OCI-LY7 (cell line): ENCODE measurements around the gene KRT73. TPM values are rescaled to one million over a fixed set of nuclear protein-coding genes. Genes with fewer than 3 reads are reported as not detected.

Experiments used
- BruUV-seq: library from RNA; stranded (reverse); fragments of 400-500 nt; replicated peaks from 2 replicates; lab custom pipeline; 2021; lab: Mats Ljungman, UMichigan
- CTCF ChIA-PET: fragments of 300-600 bp; sonication (Branson Sonifier 250); formaldehyde crosslinking; loops from one replicate; lab custom pipeline; 2022; ENCODE audit warnings: antibody characterized with exemption; ENCODE audit not compliant: unreplicated experiment; lab: Charles Lee
- POLR2A ChIA-PET: fragments of 300-600 bp; sonication (Branson Sonifier 250); formaldehyde crosslinking; loops from one replicate; lab custom pipeline; 2022; ENCODE audit warnings: antibody characterized with exemption; lab: Charles Lee
- DNase-seq: peaks from one replicate; pipeline ENCODE4 v3.0.0-alpha.2; 2015; ENCODE audit warnings: low spot score
- H2AFZ ChIP-seq: fragments of 200-600 bp; sonication (generic), shearing (Covaris generic); 2 replicates; pipeline ENCODE4 v1.6.1; 2014; ENCODE audit warnings: mild to moderate bottlenecking, antibody characterized with exemption, low read length, moderate library complexity
- H3K27ac ChIP-seq: fragments of 200-600 bp; sonication (generic); 2 replicates; pipeline ENCODE4 v1.5.1; 2014; ENCODE audit warnings: mixed run types, low read depth, mild to moderate bottlenecking, moderate library complexity, low read length, inconsistent platforms; ENCODE audit not compliant: poor library complexity, severe bottlenecking
- H3K36me3 ChIP-seq: fragments of 200-600 bp; sonication (generic); 2 replicates; pipeline ENCODE4 v1.6.1; 2014; ENCODE audit warnings: mild to moderate bottlenecking, antibody characterized with exemption, low read length, moderate library complexity, mixed read lengths; ENCODE audit not compliant: insufficient read depth
- H3K4me1 ChIP-seq: fragments of 200-600 bp; sonication (generic); 2 replicates; pipeline ENCODE4 v1.5.1; 2014; ENCODE audit warnings: mild to moderate bottlenecking, low read length; ENCODE audit not compliant: insufficient read depth, poor library complexity, severe bottlenecking
- H3K4me2 ChIP-seq: fragments of 200-600 bp; sonication (generic); 2 replicates; pipeline ENCODE4 v1.6.1; 2014; ENCODE audit warnings: mild to moderate bottlenecking, low read length
- H3K4me3 ChIP-seq: fragments of 200-600 bp; sonication (generic); 2 replicates; pipeline ENCODE4 v1.5.1; 2014; ENCODE audit warnings: mild to moderate bottlenecking, low read depth, low read length; ENCODE audit not compliant: poor library complexity, severe bottlenecking
- H3K79me2 ChIP-seq: fragments of 200-600 bp; sonication (generic); 2 replicates; pipeline ENCODE4 v1.6.1; 2016; ENCODE audit warnings: low read depth, mild to moderate bottlenecking, low read length, moderate library complexity, mixed read lengths; ENCODE audit not compliant: insufficient read depth
- H3K9me2 ChIP-seq: fragments of 200-600 bp; sonication (generic); 2 replicates; pipeline ENCODE4 v1.6.1; 2016; ENCODE audit warnings: mild to moderate bottlenecking, low read length, mixed read lengths; ENCODE audit not compliant: insufficient read depth
- H3K9me3 ChIP-seq: fragments of 200-600 bp; sonication (generic); 2 replicates; pipeline ENCODE4 v1.6.1; 2014; ENCODE audit warnings: mild to moderate bottlenecking, mixed run types, low read length, mixed read lengths
- H4K20me1 ChIP-seq: fragments of 200-600 bp; sonication (generic); 2 replicates; pipeline ENCODE4 v1.6.1; 2014; ENCODE audit warnings: mild to moderate bottlenecking, antibody characterized with exemption, low read length, moderate library complexity, mixed read lengths; ENCODE audit not compliant: insufficient read depth
- CTCF ChIP-seq: fragments of 200-600 bp; sonication (generic); conservative IDR thresholded peaks from 2 replicates; pipeline ENCODE4 v1.5.1; 2014; ENCODE audit warnings: mild to moderate bottlenecking, antibody characterized with exemption, low read length, moderate library complexity, mixed read lengths
- EZH2phosphoT487 ChIP-seq: fragments of 200-600 bp; sonication (generic); IDR thresholded peaks from 2 replicates; pipeline ENCODE4 v1.6.1; 2018; ENCODE audit warnings: low read depth, borderline replicate concordance, mild to moderate bottlenecking, mixed run types, antibody characterized with exemption, low read length, moderate library complexity, mixed read lengths
- intact Hi-C: fragments of 100-400 bp; cut with micrococcal nuclease; formaldehyde crosslinking; loops from one replicate; pipeline ENCODE4 v1.10.0; 2022; ENCODE audit not compliant: unreplicated experiment
- total RNA-seq, 2 experiments: library from RNA; depleted of rRNA in 1 of 2; stranded (reverse); fragments of >200 nt in 1 of 2; shearing (Covaris generic) in 1 of 2; gene quantifications; 2 replicates each; pipeline ENCODE4 v1.2.3, GENCODE V29; 2014 to 2022

KRT73 gene
- total RNA-seq, 2 experiments from 2014 or later = not detected

GRCh38 chr12:52615912-52616311 is 2.4 kb downstream of the KRT73 start:
- ChIA-PET CTCF (no interaction called here), POLR2A (no interaction called here)
- H3K79me2 ChIP-seq = no peaks in the 10 kb centered on the region
- H2AFZ ChIP-seq = no peak overlapping the region
- DNase-seq = no peak
- no peak overlapping the region for H3K27ac ChIP-seq
- BruUV-seq = no TSS peak
- no peaks in the 10 kb centered on the region for H3K9me2 ChIP-seq
- no peaks in the 10 kb centered on the region; the same call in 1 of the 2 replicates for H4K20me1 ChIP-seq
- no peaks in the 10 kb centered on the region for H3K36me3 ChIP-seq
- no peak overlapping the region for H3K4me2 ChIP-seq
- TF ChIP-seq CTCF (no peak), EZH2phosphoT487 (no peak)
- no peak overlapping the region for H3K4me3 ChIP-seq
- intact Hi-C loops = no loop called here
- H3K9me3 ChIP-seq = no peaks in the 10 kb centered on the region
- H3K4me1 ChIP-seq = no peaks in the 10 kb centered on the region

DNA sequence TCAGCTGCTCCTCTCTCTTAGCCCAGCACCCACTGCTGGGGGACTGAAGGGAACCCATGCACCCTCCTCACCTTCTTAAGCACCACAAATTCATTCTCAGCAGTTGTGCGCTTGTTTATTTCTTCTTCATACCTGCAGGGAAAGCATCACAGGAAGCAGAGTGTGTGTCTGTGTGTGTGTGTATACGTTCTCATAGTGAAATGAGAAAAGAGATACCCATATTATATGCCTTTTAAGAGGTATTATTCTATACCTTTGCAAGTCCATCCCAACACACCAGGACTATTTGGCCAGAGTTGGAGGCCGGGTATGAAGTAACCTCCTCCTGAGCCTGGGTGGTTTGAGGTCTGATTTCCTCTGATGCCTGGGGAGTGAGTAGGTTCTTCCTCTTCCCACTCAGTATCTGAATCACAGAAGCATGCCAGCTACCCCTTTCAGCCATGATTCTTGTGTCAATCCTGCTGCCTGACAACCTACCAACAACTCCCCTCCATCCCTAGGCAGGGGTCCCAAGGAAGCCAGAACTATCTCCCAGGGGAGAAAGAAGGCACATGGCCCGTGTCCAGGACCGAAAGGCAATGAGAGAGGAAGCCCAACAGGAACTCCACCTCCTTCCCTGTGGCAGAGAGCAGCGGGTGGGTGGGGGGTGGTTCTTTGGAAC is 3.0 kb downstream of the KRT73 start:
- Histone ChIP-seq H3K4me1 (no peaks in the 10 kb centered on the region), H3K9me2 (no peaks in the 10 kb centered on the region), H3K27ac (no peak overlapping the region), H3K79me2 (no peaks in the 10 kb centered on the region), H3K36me3 (no peaks in the 10 kb centered on the region), H3K4me2 (no peak overlapping the region), H3K9me3 (no peaks in the 10 kb centered on the region), H4K20me1 (no peaks in the 10 kb centered on the region; the same call in 1 of the 2 replicates), H3K4me3 (no peak overlapping the region), H2AFZ (no peak overlapping the region)
- ChIA-PET CTCF (no interaction called here), POLR2A (no interaction called here)
- DNase-seq = no peak
- BruUV-seq = no TSS peak
- intact Hi-C loops = no loop called here
- TF ChIP-seq CTCF (no peak), EZH2phosphoT487 (no peak)

GRCh38 chr12:52614381-52615207 is 3.8 kb downstream of the KRT73 start:
- Histone ChIP-seq H3K4me2 (no peak overlapping the region), H3K9me3 (no peaks in the 10 kb centered on the region), H3K36me3 (no peaks in the 10 kb centered on the region), H3K27ac (no peak overlapping the region), H3K9me2 (no peaks in the 10 kb centered on the region), H2AFZ (no peak overlapping the region), H3K4me1 (no peaks in the 10 kb centered on the region), H3K4me3 (no peak overlapping the region), H4K20me1 (no peaks in the 10 kb centered on the region), H3K79me2 (no peaks in the 10 kb centered on the region)
- TF ChIP-seq EZH2phosphoT487 = no peak
- TF ChIP-seq CTCF = no peak
- intact Hi-C loops = no loop called here
- no peak for DNase-seq
- ChIA-PET POLR2A (no interaction called here), CTCF (no interaction called here)
- no TSS peak for BruUV-seq
